Measurements from ENCODE around the gene NR6A1. TPM values are rescaled to one million over a fixed set of nuclear protein-coding genes. Genes with fewer than 3 reads are reported as not detected.

Gene NR6A1
- total and polyA plus RNA-seq, 12 donors = 0.29 to 2.0 (median 1.2) TPM

DNA sequence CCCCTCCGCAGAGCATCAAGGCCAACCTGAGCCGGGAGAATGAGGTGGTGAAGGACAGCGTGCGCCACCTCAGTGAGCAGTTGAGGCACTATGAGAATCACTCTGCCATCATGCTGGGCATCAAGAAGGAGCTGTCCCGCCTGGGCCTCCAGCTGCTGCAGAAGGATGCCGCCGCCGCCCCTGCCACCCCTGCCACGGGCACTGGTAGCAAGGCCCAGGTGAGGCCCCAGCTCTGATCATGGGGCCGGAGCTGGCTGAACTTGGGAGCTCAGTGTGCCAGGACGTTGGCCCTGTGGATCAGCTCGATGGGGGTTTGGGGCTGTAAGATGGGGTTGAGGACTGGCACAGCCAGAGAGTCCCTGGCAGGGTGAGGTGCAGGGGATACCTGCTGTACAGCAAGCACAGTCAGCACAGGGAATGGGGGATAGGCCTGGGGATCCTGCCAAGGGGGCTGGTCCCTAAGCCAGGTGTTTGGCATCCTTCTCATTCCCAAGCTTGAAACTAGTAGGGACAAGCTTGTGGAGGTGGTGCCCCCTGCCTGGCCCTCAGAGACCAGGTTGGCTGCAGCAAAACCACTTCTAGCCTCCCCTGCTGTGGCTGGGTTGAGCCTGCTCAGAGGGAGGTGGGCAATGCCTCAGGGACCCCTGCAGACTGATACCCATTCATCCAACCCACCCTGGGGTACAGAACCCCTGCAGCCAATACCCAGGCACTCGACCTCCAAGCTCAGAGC is 28.3 kb upstream of the NR6A1 start:
- Histone ChIP-seq H3K36me3 (peaks cover 0 to 4% (median 0%) of the 10 kb centered on the region in 9 donors), H3K4me3 (no peak overlapping the region), H3K9me3 (no peaks in the 10 kb centered on the region), H3K27ac (peak overlapping the region in 2 of 10 donors; percentile 64 to 65), H3K27me3 (no peaks in the 10 kb centered on the region), H3K4me1 (peaks cover 12 to 74% (median 56%) of the 10 kb centered on the region in 9 donors)
- ATAC-seq (no peak), DNase-seq (no peak)
- WGBS, 2 donors = 89 to 90% methylated on average over 13 of the region's 13 CpGs
- intact Hi-C loops (cut with DNase I) = loop anchor here in 3 of 10 donors (5.0 kb wide), 1 partner anchor 33 kb away; no protein-coding TSS in a partner anchor
- TF ChIP-seq CTCF (IDR thresholded peaks at IDR 0.05) = no peak

- TF ChIP-seq CTCF (IDR thresholded peaks at IDR 0.05) = no peak
- 22 to 30% methylated on average over 10 of the region's 10 CpGs for WGBS, 2 donors
- peak in 1 of 2 donors; percentile 61 for DNase-seq
- Histone ChIP-seq H3K4me3 (no peak overlapping the region), H3K9me3 (no peaks in the 10 kb centered on the region), H3K36me3 (peaks cover 0 to 4% (median 0%) of the 10 kb centered on the region in 9 donors), H3K27ac (peak overlapping the region in 9 of 10 donors; percentile 39 to 76 (median 61)), H3K4me1 (peaks cover 20 to 92% (median 61%) of the 10 kb centered on the region in 9 donors), H3K27me3 (no peaks in the 10 kb centered on the region)
- intact Hi-C loops (cut with DNase I) = loop anchor here in 4 of 10 donors (2.0 to 5.0 kb wide), 2 partner anchors 19 to 35 kb away; no protein-coding TSS in a partner anchor
- ATAC-seq = peak in 7 of 8 donors; percentile 23 to 66 (median 42)
Measured at GRCh38 chr9:124797343-124798103, 26.4 kb upstream of the NR6A1 start.

DNA sequence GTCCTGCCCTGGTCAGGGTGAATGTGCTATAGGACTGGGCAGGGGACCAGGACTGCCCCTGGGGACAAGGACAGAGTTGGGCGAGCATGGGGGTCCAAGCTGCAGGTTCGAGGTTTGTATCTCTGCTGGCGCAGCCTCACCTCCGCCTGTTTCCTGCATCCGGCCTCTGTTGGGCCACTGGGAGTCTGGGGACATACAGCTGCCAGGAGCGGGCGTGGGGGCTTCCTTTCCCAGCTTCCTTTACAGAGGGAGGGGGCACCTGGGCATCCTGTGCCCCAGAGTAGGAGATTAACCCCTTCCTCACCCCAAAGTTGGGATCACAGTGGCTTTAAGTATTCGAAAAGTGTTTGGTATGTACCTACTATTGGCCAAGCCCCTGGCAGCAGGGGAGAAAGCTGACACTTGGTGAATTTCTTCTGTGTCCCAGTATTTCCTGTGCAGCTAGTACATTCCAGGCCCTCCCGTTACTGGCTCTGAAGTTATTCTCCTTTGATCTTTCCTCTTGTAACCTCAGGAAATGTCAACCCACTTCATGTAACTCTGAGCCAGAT is 24.8 kb upstream of the NR6A1 start:
- 54 to 71% methylated on average over 9 of the region's 9 CpGs for WGBS, 2 donors
- intact Hi-C loops (cut with DNase I) = loop anchor here in 4 of 10 donors (2.0 to 5.0 kb wide), 3 partner anchors 17 to 37 kb away; no protein-coding TSS in a partner anchor
- peak overlapping the region in 9 of 10 donors; percentile 24 to 76 (median 58) for H3K27ac ChIP-seq
- H3K4me1 ChIP-seq = peaks cover 22 to 89% (median 55%) of the 10 kb centered on the region in 9 donors
- H3K9me3 ChIP-seq = no peaks in the 10 kb centered on the region
- ATAC-seq (peak; percentile 22 to 59 (median 41)), DNase-seq (peak; percentile 44 to 62)
- TF ChIP-seq CTCF (IDR thresholded peaks at IDR 0.05) = no peak
- peak overlapping the region in 1 of 10 donors; percentile 7 for H3K4me3 ChIP-seq
- H3K36me3 ChIP-seq = peaks cover 0 to 4% (median 0%) of the 10 kb centered on the region in 9 donors
- H3K27me3 ChIP-seq = no peaks in the 10 kb centered on the region

Measured in heart right ventricle (tissue), 16 donors.